Transverse colon (tissue), 4 donors: ENCODE results near the gene HDDC3. TPM values are rescaled to one million over a fixed set of nuclear protein-coding genes. Genes with fewer than 3 reads are reported as not detected.

Source experiments
- DNase-seq: peaks from one replicate; pipeline ENCODE4 v3.0.0-alpha.2; 2019
- H3K27ac ChIP-seq, 4 donors: fragments of 200-600 bp; sonication (generic); 2 replicates each; pipeline ENCODE4 v1.5.1; 2016 to 2018; ENCODE audit warnings: inconsistent platforms in 4 of 4
- H3K27me3 ChIP-seq: fragments of 200-600 bp; sonication (generic); 2 replicates; pipeline ENCODE4 v1.5.1; 2017; ENCODE audit warnings: inconsistent platforms
- H3K36me3 ChIP-seq, 4 donors: fragments of 200-600 bp; sonication (generic); 2 replicates each; pipeline ENCODE4 v1.5.1; 2017 to 2019; ENCODE audit warnings: inconsistent platforms in 4 of 4
- H3K4me1 ChIP-seq, 4 donors: fragments of 200-600 bp; sonication (generic); 2 replicates each; pipeline ENCODE4 v1.5.1; 2017 to 2020; ENCODE audit warnings: inconsistent platforms in 4 of 4
- H3K4me3 ChIP-seq, 4 donors: fragments of 200-600 bp; sonication (generic); 1 replicate in 1 of 4; 2 replicates in 3 of 4; pipeline versions ENCODE4 v1.5.1 to v1.6.1; 2017 to 2019; ENCODE audit warnings: inconsistent platforms in 4 of 4
- H3K9me3 ChIP-seq, 2 donors: fragments of 200-600 bp; sonication (generic); 2 replicates each; pipeline ENCODE4 v1.5.1; 2017 to 2019; ENCODE audit warnings: inconsistent platforms in 2 of 2
- EP300 ChIP-seq: sonication (generic); formaldehyde crosslinking; IDR thresholded peaks from one replicate; pipeline ENCODE4 v1.6.1; 2017; ENCODE audit warnings: antibody characterized with exemption, low read depth
- POLR2A ChIP-seq: fragments of 450-650 bp; IDR thresholded peaks from one replicate; pipeline ENCODE4 v1.6.1; 2016; ENCODE audit warnings: antibody characterized with exemption, mild to moderate bottlenecking, moderate library complexity
- POLR2AphosphoS5 ChIP-seq, 3 donors: sonication (generic); formaldehyde crosslinking; IDR thresholded peaks; one replicate each; pipeline ENCODE4 v1.6.1; 2016; ENCODE audit warnings: antibody characterized with exemption in 3 of 3
- WGBS, 2 donors: methylation state at CpG; one replicate each; pipeline ENCODE4 v1.1.5; 2018; ENCODE audit warnings: low coverage in 1 of 2; 5-methylcytosine and 5-hydroxymethylcytosine counted together
- in situ Hi-C, 4 donors: fragments of 200-750 bp; cut with MboI; loops; one replicate each; pipeline versions ENCODE4 v1.15.0 to v1.15.1; 2017; ENCODE audit warnings: low sequenced_read_pairs in 3 of 4, low pct_ligation_motif_present in 1 of 4, low pct_unique_long_range_greater_than_20kb in 1 of 4
- intact Hi-C: fragments of 100-400 bp; cut with DNase I; formaldehyde crosslinking; loops from one replicate; pipeline ENCODE4 v1.15.1; 2023; ENCODE audit warnings: low total_unique reads
- total RNA-seq, 4 donors: library from RNA; depleted of rRNA; stranded (reverse); fragments of >200 nt; gene quantifications; one replicate each; pipeline ENCODE4 v1.1.0, GENCODE V29; 2016
- TF ChIP-seq, protein P1 (sequence below), 5 experiments: fragments of 200-600 bp in 3 of 5; fragments of 450-650 bp in 2 of 5; sonication (generic) in 3 of 5; IDR thresholded peaks; 1 replicate in 2 of 5; 2 replicates in 3 of 5; pipeline ENCODE4 v1.5.1; 2016 to 2017; ENCODE audit warnings: antibody characterized with exemption in 5 of 5, inconsistent platforms in 3 of 5, mild to moderate bottlenecking in 2 of 5, moderate library complexity in 1 of 5

Gene HDDC3
- total RNA-seq, 4 donors from 2014 or later: 13.8 to 21.8 (median 17.9) TPM

DNA sequence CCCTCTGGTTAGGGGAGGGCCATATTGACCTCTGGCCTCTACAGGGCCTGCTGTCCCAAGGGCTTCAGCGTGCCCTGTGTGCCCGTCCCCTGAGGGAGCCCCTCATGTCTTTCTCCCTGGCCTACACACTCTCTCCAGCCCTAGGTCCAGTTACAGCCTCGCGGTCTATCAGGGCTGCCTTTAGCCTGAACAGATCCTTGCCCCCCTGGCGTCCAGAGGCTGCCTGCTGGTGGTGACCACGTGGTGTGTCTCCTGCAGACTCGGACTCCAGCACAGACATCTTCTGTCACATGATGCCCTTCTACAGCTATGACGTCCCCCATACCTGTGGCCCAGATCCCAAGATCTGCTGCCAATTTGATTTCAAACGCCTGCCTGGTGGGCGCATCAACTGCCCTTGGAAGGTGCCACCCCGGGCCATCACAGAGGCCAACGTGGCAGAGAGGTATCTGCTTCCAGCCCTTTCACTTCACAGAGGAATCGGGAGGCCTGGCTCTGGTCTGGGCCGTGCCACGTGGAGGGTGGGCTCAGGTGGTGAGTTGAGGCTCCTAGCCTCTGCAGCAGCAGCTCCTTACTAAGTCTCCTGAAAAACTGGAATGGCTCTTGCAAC, 25.2 kb downstream of the HDDC3 start:
- intact Hi-C loops: no loop called here
- Histone ChIP-seq H3K27ac (no peak overlapping the region), H3K27me3 (no peaks in the 10 kb centered on the region), H3K4me1 (peaks cover 8 to 15% (median 12%) of the 10 kb centered on the region in 4 donors), H3K36me3 (peaks cover 1 to 42% (median 22%) of the 10 kb centered on the region in 4 donors), H3K4me3 (no peak overlapping the region), H3K9me3 (no peaks in the 10 kb centered on the region)
- in situ Hi-C loops: no loop called here
- no peak for DNase-seq
- TF ChIP-seq POLR2A: no peak
- TF ChIP-seq, protein P1, sequence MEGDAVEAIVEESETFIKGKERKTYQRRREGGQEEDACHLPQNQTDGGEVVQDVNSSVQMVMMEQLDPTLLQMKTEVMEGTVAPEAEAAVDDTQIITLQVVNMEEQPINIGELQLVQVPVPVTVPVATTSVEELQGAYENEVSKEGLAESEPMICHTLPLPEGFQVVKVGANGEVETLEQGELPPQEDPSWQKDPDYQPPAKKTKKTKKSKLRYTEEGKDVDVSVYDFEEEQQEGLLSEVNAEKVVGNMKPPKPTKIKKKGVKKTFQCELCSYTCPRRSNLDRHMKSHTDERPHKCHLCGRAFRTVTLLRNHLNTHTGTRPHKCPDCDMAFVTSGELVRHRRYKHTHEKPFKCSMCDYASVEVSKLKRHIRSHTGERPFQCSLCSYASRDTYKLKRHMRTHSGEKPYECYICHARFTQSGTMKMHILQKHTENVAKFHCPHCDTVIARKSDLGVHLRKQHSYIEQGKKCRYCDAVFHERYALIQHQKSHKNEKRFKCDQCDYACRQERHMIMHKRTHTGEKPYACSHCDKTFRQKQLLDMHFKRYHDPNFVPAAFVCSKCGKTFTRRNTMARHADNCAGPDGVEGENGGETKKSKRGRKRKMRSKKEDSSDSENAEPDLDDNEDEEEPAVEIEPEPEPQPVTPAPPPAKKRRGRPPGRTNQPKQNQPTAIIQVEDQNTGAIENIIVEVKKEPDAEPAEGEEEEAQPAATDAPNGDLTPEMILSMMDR (IDR thresholded peaks at IDR 0.05): no peak
- TF ChIP-seq POLR2AphosphoS5 (IDR thresholded peaks at IDR 0.05): no peak
- TF ChIP-seq EP300: no peak
- 85% methylated on average over 14 of the region's 15 CpGs; no CpG with 5 or more reads in 1 of the 2 donors for WGBS, 2 donors

DNA sequence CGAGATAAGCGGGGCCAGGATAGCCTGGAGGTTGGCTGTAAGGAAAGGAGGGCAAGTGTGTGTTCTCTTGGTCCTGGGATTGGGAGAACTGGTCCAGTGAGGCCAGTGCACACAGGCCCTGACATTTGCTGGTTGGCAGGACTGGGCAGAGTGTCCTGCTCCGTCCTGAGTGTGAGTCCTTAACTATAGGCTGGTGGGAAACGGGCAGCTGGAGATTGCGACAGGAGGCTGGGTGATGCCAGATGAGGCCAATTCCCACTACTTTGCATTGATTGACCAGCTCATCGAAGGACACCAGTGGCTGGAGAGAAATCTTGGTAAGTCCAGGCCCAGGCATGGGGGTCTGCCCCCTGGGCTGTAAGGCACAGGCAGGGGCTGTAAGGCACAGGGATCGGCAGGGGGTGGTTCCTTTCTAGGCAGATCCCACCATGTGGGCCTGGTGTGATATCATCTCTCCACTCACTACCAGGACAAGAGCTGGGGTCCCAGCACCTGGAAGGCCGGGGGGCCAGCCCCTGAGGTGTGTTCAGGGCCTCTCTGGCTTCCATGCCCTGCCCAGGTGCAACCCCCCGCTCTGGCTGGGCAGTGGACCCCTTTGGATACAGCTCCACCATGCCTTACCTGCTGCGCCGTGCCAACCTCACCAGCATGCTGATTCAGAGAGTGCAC, 26.0 kb downstream of the HDDC3 start:
- no peak for DNase-seq
- H3K27me3 ChIP-seq: no peaks in the 10 kb centered on the region
- intact Hi-C loops (no loop called here), in situ Hi-C loops (no loop called here)
- H3K27ac ChIP-seq: no peak overlapping the region
- H3K4me1 ChIP-seq: peaks cover 13 to 19% (median 18%) of the 10 kb centered on the region in 4 donors
- H3K4me3 ChIP-seq: no peak overlapping the region
- H3K36me3 ChIP-seq: peaks cover 1 to 34% (median 17%) of the 10 kb centered on the region in 4 donors
- no peaks in the 10 kb centered on the region for H3K9me3 ChIP-seq
- no peak for TF ChIP-seq POLR2AphosphoS5 (IDR thresholded peaks at IDR 0.05)
- no peak for TF ChIP-seq POLR2A
- WGBS, 2 donors: 98 to 100% methylated on average over 2 to 8 of the region's 11 CpGs

DNA sequence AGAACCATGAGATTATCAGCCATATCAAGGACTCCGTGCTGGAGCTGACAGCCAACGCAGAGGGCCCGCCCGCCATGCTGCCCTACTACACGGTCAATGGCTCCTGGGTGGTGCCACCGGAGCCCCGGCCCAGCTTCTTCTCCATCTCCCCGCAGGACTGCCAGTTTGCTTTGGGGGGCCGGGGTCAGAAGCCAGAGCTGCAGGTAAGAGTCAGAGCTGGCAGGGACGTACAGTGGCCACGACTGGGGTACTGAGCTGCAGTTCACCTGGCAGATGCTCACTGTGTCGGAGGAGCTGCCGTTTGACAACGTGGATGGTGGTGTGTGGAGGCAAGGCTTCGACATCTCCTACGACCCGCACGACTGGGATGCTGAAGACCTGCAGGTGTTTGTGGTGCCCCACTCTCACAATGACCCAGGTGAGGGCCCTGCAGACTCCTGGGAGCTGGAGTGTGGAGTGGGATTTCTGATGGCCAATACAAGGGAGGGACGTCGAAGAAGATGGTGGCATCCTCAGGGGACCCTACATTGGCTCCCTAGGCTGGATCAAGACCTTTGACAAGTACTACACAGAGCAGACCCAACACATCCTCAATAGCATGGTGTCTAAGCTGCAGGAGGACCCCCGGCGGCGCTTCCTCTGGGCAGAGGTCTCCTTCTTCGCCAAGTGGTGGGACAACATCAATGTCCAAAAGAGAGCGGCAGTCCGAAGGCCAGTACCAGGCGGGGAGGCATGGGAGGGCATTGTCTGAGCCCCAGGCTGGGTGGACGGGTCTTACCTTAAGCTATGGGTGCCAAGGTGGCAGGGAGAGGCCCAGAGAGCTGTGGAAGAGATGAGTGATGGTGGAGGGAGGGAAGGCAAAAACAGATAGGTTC, 26.8 kb downstream of the HDDC3 start:
- TF ChIP-seq EP300 (no peak), POLR2AphosphoS5 (IDR thresholded peaks at IDR 0.05) (no peak), POLR2A (no peak)
- TF ChIP-seq, protein P1 (IDR thresholded peaks at IDR 0.05): no peak
- Histone ChIP-seq H3K9me3 (no peaks in the 10 kb centered on the region), H3K27ac (no peak overlapping the region), H3K4me3 (no peak overlapping the region), H3K27me3 (no peaks in the 10 kb centered on the region), H3K36me3 (peaks cover 0 to 26% (median 13%) of the 10 kb centered on the region in 4 donors), H3K4me1 (peaks cover 13 to 19% (median 18%) of the 10 kb centered on the region in 4 donors)
- DNase-seq: no peak
- in situ Hi-C loops: no loop called here
- intact Hi-C loops: no loop called here
- 93 to 100% methylated on average over 1 to 28 of the region's 28 CpGs for WGBS, 2 donors

DNA sequence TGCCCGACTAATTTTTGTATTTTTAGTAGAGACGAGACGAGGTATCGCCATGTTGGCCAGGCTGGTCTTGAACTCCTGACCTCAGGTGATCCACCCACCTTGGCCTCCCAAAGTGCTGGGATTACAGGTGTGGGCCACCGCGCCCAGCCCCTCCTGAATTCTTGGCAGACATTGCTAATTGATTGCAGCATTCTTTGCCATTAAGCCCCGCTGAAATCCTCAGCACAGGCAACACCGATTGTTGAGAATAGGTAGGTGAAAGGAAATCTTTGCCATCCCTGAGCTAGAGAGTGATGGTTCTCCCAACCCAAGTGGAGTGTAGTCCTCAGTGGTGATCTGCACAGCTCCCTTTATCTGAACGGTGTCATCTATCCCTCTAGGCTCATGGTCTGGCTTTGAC, 27.6 kb downstream of the HDDC3 start:
- H3K9me3 ChIP-seq: no peaks in the 10 kb centered on the region
- in situ Hi-C loops (no loop called here), intact Hi-C loops (no loop called here)
- no peak for DNase-seq
- H3K36me3 ChIP-seq: peaks cover 0 to 18% (median 9%) of the 10 kb centered on the region in 4 donors
- peaks cover 13 to 19% (median 18%) of the 10 kb centered on the region in 4 donors for H3K4me1 ChIP-seq
- H3K27ac ChIP-seq: no peak overlapping the region
- H3K27me3 ChIP-seq: no peaks in the 10 kb centered on the region
- TF ChIP-seq EP300 (no peak), POLR2A (no peak), POLR2AphosphoS5 (IDR thresholded peaks at IDR 0.05) (no peak)
- TF ChIP-seq, protein P1 (IDR thresholded peaks at IDR 0.05): no peak
- WGBS, 2 donors: 97% methylated on average over 9 of the region's 9 CpGs; no CpG with 5 or more reads in 1 of the 2 donors
- H3K4me3 ChIP-seq: no peak overlapping the region
